ENCODE results near the gene CACNA1S.

CACNA1S gene

DNA sequence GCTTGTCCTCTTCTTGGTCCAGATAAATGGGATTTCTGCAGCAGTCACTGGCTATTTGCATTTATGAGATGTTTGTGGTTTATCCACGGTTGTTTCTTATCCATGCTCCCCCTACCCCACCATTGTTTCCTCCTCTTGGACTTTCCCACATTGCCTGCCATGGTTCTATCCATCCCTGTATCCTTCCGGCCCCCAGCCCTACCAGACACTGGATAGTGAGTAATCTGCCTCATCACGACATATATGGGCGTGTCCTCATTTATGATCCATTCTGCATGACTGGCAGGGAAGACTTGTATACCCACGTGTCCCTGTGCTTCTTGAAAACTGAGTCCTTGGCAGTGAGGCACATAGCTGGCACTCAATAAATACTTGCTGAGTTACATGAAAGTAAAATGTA, 40.1 kb downstream of the CACNA1S start:
- no peak overlapping the region for H3K27ac ChIP-seq
- DNase-seq (ENCODE audit: low read depth, low spot score), result peak; percentile 41

DNA sequence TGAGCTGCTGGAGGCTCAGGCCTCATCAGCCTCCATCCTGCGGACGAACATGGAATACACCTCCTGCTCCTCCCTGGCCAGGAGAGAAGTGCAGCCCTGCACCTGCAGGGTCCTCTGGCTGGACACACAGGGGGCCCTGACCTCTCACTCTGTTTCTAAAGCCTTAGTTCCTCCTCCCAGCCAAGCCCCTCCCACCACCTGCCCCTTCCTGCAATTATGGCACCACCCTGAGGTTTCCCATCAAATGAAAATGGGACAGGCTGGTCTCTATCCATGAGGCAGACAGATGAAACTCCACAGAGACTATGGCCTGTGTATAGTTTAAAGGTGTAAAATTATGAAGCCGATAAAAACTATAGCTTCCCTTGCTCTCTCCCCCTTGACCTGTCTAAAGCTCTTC, 42.6 kb downstream of the CACNA1S start:
- H3K27ac ChIP-seq, result no peak overlapping the region
- no peak for DNase-seq (ENCODE audit: low read depth, low spot score)

DNA sequence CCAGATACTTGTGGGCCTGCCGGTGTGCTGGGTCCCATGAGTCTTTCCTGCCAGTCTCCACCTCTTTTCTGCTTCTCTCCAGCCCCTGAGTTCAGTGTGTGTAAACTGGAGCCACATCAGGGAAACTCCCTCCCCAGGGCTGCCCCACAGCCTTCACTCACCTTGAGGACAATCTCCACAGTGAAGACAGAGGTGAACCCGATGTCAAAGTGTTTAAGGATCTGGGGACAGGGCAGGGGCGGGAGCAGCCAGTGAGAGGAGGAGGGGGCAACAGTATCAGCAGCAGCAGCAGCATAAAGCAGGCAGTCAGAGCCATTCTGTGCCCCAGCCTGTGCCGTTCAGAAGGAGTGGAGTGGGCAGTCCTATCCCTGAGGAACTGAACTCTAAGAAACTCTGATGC, 43.2 kb downstream of the CACNA1S start:
- no peak overlapping the region for H3K27ac ChIP-seq
- no peak for DNase-seq (ENCODE audit: low read depth, low spot score)

DNA sequence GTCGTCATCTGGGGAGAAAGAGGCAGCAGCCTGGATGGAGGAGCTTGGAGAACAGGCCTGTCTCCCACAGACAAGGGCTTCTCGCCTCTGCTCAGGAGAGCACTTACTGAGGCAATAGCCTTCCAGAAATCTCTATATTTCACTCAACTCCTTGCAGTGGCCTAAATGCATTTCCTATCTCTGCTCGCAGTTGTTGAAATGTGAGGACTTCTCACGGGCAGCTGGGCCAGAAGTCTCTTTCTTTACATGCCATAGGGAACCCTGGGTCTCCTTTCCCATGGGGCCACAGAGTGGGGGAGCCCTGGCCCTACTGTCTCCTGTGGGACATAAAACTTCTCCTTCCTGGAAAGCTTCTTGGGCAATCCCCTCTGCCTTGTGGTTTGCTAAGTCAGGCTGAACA, 45.2 kb downstream of the CACNA1S start:
- H3K27ac ChIP-seq, result no peak overlapping the region
- no peak for DNase-seq (ENCODE audit: low read depth, low spot score)

DNA sequence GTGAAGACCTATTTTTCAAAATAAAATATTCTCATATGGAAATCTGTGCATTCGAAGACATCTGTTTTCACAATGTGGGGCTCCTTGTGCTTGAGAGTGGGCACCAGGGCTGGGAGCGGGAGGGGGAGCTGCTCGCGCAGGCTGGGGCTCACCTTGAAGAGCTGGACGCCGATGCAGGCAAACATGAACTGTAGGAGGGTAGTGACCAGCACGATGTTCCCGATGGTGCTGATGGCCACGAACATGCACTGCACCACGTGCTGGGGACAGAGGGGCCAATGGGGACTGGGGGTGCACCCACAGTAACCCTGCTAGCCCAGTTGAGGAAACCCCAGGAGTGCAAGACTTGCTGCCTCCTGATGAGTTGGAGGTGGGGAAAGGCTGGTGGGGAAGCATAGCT, 46.5 kb downstream of the CACNA1S start:
- no peak overlapping the region for H3K27ac ChIP-seq
- DNase-seq (ENCODE audit: low read depth, low spot score), result no peak

DNA sequence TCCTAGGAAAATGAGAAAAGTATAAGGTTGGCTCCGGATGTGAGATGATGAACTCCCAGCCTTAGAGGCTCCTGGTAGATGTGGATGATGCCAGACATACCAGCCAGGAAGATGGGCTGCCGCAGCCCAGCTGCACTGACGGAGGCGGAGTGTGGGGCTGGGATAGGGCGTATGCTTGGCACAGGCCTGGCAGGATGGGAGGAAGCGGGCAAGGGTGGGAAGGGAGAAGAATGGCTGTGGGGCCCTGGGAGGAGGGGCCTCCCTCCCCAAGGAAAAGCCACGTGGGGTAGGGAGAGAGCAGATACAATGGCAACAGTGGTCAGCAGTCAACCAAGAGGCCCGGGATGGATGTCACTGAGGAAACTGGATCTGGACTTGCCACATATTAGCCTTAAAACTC, 47.4 kb downstream of the CACNA1S start:
- no peak overlapping the region for H3K27ac ChIP-seq
- no peak for DNase-seq (ENCODE audit: low read depth, low spot score)

DNA sequence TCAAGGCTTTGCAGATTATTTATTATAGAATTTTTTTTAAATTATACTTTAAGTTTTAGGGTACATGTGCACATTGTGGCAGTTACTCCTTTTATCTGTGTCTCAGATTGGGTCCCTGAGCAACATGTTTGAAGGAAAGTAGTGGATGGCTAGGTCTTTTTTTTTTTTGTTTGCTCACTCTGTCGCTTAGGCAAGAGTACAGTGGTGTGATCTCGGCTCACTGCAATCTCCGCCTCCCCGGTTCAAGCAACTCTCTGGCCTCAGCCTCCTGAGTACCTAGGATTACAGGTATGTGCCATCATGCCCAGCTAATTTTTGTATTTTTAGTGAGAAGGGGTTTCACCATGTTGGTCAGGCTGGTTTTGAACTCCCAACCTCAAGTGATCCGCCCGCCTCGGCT, 49.1 kb downstream of the CACNA1S start:
- DNase-seq (ENCODE audit: low read depth, low spot score), result no peak
- no peak overlapping the region for H3K27ac ChIP-seq

DNA sequence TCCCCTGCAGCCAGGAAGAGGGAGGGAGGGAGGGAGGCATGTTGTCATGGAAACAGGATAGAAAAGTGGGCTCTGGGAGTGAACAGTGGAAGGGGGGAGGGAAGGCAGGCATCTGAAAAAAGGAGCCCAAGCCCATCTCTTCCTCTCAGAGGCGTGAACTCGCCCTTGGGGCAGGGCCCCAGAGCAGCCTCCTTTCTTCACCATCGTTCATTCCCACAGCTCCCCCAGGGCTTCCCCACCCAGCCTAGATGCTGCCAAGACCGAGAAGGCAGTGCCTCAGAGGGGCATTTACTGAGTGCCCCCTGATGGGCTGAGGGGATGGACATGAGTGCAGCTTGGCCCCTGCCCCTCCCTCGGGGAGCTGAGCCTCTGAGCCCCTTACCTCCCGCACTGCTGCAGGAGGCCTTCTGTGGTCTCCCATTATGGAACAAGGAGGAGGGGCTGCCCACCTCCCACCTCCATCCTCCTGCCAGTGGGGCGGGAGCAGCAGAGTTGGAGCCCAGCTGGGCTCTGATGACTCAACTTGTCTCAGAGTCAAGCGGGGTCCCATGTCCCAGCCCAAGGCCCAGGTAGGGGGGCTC, 49.6 kb downstream of the CACNA1S start:
- DNase-seq (ENCODE audit: low read depth, low spot score), result no peak
- no peak overlapping the region for H3K27ac ChIP-seq

DNA sequence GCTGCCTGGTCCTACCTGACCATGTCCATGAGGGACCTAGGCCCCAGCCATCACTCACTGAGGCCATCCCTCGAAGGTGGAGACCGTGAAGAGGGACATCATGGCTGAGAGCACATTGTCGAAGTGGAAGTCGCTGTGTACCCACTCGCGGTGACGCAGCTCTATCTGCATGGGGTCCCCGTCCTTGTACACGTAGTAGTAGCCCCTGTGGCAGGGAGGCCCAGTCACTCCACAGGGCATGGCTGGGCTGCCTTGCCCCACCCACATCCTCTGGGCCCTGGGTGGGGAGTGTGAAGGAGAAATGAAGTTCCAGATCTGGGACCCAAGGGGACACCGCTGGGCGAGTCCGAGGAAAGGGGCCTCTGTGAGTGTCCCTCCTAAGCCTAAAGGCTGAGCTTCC, 50.3 kb downstream of the CACNA1S start:
- DNase-seq (ENCODE audit: low read depth, low spot score), result no peak
- H3K27ac ChIP-seq, result no peak overlapping the region

DNA sequence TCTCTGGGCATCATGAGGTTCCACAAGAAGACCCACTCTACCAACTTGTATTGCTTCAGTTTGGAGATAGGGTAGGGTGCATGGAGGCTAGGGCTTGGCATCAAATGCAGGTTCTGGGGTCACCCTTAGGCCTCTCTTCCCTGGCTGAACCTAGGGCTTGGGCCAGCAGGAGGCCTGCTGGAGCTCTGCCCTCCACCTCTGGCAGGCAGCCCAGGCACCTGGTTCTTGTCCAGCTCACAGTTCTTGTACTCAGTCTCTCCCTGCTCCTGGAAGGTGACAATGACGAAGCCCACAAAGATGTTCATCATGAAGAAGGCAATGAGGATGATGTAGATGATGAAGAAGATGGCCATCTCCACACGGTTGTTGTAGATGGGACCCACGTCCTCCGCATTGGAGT, 51.2 kb downstream of the CACNA1S start:
- no peak overlapping the region for H3K27ac ChIP-seq
- no peak for DNase-seq (ENCODE audit: low read depth, low spot score)

DNA sequence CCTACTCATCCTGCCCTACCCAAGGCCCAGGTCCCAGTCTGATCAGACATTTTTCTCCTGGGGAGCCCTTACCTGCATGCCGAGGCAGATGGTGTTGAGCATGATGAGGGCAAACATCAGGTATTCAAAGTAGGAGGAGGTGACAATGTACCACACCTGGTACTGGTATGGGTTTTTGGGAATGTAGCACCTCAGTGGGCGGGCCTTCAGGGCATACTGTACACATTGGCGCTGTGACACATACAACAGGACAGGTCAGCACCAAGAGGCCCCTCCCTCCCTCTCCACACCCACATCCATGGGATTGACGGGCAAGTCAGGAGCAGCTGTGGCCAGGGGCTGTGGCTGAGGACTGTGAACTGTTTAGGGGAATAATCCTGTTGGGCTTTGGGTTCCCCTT, 51.6 kb downstream of the CACNA1S start:
- no peak overlapping the region for H3K27ac ChIP-seq
- no peak for DNase-seq (ENCODE audit: low read depth, low spot score)

DNA sequence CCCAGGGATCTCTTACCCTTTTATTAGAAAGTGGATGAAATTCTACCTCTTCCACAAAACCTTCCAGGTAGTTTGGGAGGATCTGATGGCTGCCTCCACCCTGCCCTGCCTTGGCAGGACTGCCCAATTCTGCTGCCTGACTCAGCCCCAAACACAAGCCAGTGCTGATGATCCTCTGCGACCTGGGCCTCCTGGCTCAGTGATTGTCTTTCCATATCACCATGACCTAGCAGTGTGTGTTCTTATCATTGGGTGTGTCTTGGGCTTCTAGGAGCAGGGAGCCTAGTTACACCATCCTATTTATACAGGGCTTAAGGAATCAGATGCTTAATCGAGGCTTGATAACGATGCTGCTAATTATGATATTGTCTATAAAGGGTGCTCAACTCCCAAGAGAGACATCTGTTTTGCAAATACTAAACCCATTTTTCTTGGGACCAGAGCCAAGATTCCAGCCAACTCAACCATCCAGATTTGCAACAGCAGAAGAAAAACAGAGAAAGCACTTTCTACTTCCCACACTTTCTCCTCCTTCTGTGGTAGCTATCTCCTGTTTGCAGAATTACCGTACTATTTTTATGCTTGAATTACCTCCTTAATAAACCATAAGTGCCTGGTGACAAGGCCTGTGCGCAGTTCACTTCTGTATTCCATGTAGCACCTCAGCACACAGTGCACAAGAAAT, 52.2 kb downstream of the CACNA1S start:
- no peak for DNase-seq (ENCODE audit: low read depth, low spot score)

DNA sequence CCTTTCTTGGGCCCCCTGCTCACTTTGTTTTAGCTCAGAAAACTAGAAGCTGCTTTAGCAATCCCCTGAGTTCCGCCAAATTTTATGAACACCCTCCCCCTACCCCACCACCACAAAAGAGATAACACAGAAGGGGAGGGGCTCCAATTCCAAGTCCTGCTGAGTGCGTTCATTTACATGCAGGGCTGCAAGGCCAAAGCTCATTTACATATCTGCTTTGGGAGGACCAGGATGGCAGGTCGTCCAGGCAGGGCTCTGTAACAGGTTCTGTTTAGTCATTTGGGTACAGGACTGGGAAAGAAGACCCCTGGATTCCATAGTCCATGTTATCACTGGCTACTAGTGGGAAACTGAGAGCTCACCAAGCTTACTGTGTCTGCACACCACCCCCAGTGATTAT, 52.8 kb downstream of the CACNA1S start:
- no peak for DNase-seq (ENCODE audit: low read depth, low spot score)
- no peak overlapping the region for H3K27ac ChIP-seq

More for the DNA sequence above, 52.2 kb downstream of the CACNA1S start:
- no peak overlapping the region for H3K27ac ChIP-seq

DNA sequence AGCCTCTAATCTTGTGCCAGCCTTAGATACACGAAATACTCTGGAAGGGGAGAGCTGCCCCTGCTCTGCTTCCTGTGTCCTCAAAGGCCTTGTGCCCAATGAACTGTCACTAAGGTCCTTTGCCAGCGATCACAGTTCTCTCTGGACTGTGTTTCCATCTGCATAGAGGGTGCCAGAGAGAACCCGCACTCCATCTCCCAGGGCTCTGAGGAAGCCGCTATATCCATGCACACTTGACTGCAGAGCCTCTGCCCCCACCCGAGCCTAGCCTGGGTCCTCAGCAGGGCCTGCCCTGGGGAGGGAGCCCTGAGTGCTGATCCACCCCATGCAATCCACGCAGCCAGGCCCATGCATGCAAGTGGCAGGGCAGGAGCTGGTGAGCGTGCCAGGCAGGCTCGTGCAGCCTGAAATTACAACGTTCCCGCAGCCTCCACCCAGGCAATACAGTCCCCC, 58.1 kb downstream of the CACNA1S start:
- no peak for DNase-seq (ENCODE audit: low read depth, low spot score)
- H3K27ac ChIP-seq, result no peak overlapping the region

DNA sequence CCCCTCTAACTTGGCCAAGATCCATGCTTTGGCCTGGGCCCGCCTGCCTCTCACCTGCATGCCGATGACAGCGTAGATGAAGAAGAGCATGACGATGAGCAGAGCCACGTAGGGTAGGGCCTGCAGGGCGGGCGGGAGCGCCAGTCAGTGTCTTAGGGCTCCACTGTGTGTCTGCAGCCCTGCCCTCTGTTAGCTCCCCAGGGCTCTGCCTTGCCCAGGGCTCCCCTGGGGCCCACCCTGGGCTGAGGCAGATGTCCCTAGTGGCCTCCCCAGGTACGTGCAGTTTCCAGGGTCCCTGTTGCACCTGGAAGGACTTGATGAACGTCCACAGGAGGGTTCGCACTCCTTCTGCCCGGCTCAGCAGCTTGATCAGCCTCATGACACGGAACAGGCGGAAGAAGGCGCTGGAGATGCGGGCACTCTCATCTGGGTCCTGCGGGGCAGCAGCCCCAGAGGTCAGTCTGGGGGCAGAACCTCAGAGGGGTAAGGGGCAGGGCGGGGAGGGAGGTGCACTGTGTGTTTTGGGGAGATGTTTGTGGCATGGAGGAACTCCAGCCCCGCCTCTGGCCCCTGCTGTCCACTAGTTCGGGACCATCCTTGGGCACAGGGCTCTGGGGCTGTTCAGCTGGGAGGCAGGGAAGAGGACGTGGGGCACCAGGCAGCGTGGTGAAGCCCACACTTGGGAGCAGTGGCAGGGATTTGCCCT, 58.9 kb downstream of the CACNA1S start:
- H3K27ac ChIP-seq, result no peak overlapping the region
- no peak for DNase-seq (ENCODE audit: low read depth, low spot score)

DNA sequence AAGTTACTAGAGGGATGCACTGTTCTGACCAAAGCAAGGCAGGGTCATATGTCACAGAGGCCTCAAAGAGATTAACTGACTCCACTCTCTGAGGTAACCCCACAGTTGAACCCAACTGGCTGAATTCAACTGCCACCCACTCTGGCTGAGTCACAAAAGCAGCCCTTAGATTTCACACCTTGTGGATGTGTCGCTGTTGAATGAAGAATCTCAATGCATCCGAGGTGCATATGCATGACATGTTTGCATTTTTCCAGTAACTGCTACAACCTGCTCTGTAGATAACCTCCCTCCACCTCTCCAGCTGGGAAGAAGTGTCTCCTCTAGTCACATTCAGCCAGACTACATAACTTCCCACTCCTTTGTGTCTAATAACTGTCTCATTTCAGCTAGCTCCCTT, 60.8 kb downstream of the CACNA1S start:
- H3K27ac ChIP-seq, result no peak overlapping the region
- DNase-seq (ENCODE audit: low read depth, low spot score), result no peak

DNA sequence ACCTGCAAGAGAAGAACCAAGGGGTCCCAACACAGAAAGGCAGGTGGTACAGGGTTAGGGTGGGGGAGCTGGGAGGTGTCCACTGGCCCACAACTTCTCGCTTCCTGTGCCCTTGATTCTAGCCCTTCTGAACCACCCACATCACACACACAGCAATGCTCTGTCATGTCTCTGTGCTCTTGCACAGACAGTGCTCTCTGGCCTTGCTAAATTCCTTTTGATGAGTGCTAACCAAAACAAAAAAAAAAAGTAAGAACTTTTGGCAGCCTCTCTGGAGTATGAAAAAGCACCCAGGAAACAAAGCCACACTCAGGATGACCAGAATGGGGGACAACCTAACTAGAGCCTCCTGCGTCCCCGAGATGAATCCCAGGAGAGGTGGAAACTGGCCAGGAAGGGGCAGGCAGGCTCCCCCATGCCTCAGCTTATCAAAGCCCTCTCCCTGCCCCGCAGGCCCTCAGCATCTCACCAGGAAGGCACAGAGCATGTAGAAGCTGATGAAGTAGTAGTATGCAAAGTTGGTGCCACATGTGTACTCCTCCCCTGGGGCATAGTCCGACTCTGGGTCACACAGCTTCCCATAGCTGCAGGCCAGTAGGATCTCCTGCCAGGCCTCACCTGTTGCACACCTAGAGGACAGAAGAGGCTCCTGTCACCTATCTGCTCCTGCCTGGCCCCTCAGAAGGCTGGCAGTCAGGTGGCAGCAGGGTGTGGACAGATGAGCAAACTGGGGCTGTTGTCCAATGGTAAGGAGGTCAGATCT, 61.5 kb downstream of the CACNA1S start:
- DNase-seq (ENCODE audit: low read depth, low spot score), result no peak
- no peak overlapping the region for H3K27ac ChIP-seq

DNA sequence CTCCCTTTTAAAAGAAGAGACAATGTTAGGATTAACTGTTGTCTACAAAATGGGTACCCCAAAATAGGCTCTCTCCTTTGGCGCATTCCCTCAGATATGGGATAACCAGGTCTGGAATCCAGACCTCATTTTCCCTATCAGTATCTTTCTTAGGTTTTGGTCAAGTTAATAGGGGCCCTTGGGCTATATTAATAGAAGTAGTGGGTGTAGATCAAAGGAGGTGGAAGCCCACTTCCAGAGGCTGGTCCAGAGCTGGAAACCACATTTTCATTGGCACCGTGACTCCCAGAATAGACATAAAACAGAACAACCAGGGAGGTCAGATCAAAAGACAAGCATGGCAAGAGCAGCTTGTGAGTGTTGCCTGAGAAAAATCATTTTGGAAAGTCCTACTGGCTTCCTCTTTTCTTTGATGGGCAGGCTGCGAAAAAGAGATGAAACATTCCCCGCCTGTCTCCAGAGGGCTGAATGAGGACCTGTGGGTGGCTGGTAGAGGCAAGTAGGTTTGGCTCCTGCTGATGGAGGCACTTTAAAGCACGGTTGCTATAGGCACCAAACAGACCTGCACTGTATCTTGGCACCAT, 62.9 kb downstream of the CACNA1S start:
- H3K27ac ChIP-seq, result no peak overlapping the region
- DNase-seq (ENCODE audit: low read depth, low spot score), result no peak

DNA sequence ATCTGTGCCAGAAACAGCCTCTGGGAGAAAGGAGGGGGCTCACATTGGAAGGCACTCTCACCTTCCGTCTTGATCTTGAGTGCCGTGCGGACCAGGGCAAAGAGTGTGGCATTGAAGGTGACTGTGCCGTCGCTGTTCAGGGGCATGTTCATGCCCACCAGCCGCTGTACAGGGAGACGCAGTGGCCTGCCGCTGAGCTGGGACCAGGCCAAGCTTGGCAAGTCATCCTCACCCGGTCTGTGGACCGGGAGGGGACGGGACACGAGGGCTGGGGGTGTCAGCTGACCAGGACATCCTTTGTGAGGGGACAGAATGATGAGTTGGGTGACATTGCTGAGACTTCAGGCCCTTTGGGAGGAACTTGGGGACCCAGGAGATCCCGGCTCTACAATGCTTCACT, 63.7 kb downstream of the CACNA1S start:
- DNase-seq (ENCODE audit: low read depth, low spot score), result no peak
- no peak overlapping the region for H3K27ac ChIP-seq

DNA sequence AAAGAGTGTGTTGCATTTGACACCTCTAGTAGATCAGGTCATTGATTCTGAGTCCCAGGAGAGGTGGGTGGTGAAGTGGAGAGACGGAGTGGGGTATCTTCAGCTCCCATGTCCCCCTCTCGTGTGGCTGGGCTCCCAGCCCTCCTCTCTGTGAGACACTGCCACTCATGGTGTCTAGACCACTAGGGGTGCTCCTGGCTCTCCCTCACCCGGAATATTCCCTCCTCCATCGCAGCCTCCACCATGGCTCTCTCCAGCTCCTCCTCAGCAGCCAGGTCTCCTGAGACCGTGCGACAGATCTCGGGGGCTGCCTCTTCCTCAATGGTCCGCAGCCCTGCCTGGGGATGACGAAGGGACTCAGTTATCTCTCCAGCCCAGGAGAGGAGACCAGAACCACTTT, 68.1 kb downstream of the CACNA1S start:
- DNase-seq (ENCODE audit: low read depth, low spot score), result no peak

More for the DNA sequence above, 68.1 kb downstream of the CACNA1S start:
- no peak overlapping the region for H3K27ac ChIP-seq
